ENCODE results near the gene HSPG2.

HSPG2 gene

GRCh38 chr1:21837476-21837875 lies 99.6 kb downstream of the HSPG2 start:
- DNase-seq = no peak
- ChIA-PET POLR2A (no interaction called here), CTCF (interaction anchor here (2.2 kb wide), 1 partner anchor 12 kb away, joined by 5 read pairs; no protein-coding TSS in a partner anchor)
- no peaks in the 10 kb centered on the region for H3K4me1 ChIP-seq (ENCODE audit: control extremely low read depth in 1 of 4, control insufficient read depth in 4 of 4, insufficient read depth in 4 of 4, low read length in 3 of 4)
- H3K27me3 ChIP-seq (replicated peaks in 2 of 5; ENCODE audit: control insufficient read depth in 4 of 5, insufficient read depth in 5 of 5, low read length in 4 of 5) = no peaks in the 10 kb centered on the region
- WGBS (ENCODE audit: insufficient coverage) = 95% methylated on average over 7 of the region's 10 CpGs
- no peak overlapping the region for H3K4me3 ChIP-seq (ENCODE audit: control insufficient read depth in 1 of 7, extremely low read depth in 1 of 7, insufficient read depth in 4 of 7, low read depth in 2 of 7, low read length in 6 of 7)
- no peak overlapping the region for H3K27ac ChIP-seq (ENCODE audit: insufficient read depth in 1 of 2, low read depth in 1 of 2, low read length in 2 of 2, poor library complexity in 1 of 2, severe bottlenecking in 2 of 2)
- peaks cover 4 to 78% (median 47%) of the 10 kb centered on the region in 4 experiments for H3K36me3 ChIP-seq (ENCODE audit: control insufficient read depth in 4 of 4, insufficient read depth in 4 of 4, low read length in 3 of 4)
- peaks cover 0 to 23% (median 21%) of the 10 kb centered on the region in 5 experiments for H3K9me3 ChIP-seq (ENCODE audit: control extremely low read depth in 1 of 5, control insufficient read depth in 4 of 5, insufficient read depth in 2 of 5, low read depth in 1 of 5, low read length in 4 of 5)

GRCh38 chr1:21836729-21837128 lies 100.4 kb downstream of the HSPG2 start:
- peaks cover 4 to 78% (median 48%) of the 10 kb centered on the region in 4 experiments for H3K36me3 ChIP-seq (ENCODE audit: control insufficient read depth in 4 of 4, insufficient read depth in 4 of 4, low read length in 3 of 4)
- no peak for DNase-seq
- no peak overlapping the region for H3K27ac ChIP-seq (ENCODE audit: insufficient read depth in 1 of 2, low read depth in 1 of 2, low read length in 2 of 2, poor library complexity in 1 of 2, severe bottlenecking in 2 of 2)
- CTCF ChIA-PET = interaction anchor here (2.2 kb wide), 1 partner anchor 11 kb away, joined by 5 read pairs; no protein-coding TSS in a partner anchor
- POLR2A ChIA-PET = interaction anchor here (0.6 kb wide), 1 partner anchor 53 kb away, joined by 5 read pairs; no protein-coding TSS in a partner anchor
- no peak overlapping the region for H3K4me3 ChIP-seq (ENCODE audit: control insufficient read depth in 1 of 7, extremely low read depth in 1 of 7, insufficient read depth in 4 of 7, low read depth in 2 of 7, low read length in 6 of 7)
- peaks cover 0 to 23% (median 21%) of the 10 kb centered on the region in 5 experiments for H3K9me3 ChIP-seq (ENCODE audit: control extremely low read depth in 1 of 5, control insufficient read depth in 4 of 5, insufficient read depth in 2 of 5, low read depth in 1 of 5, low read length in 4 of 5)
- H3K4me1 ChIP-seq (ENCODE audit: control extremely low read depth in 1 of 4, control insufficient read depth in 4 of 4, insufficient read depth in 4 of 4, low read length in 3 of 4) = no peaks in the 10 kb centered on the region
- H3K27me3 ChIP-seq (replicated peaks in 2 of 5; ENCODE audit: control insufficient read depth in 4 of 5, insufficient read depth in 5 of 5, low read length in 4 of 5) = no peaks in the 10 kb centered on the region
- WGBS (ENCODE audit: insufficient coverage) = 100% methylated on average over 10 of the region's 13 CpGs

DNA sequence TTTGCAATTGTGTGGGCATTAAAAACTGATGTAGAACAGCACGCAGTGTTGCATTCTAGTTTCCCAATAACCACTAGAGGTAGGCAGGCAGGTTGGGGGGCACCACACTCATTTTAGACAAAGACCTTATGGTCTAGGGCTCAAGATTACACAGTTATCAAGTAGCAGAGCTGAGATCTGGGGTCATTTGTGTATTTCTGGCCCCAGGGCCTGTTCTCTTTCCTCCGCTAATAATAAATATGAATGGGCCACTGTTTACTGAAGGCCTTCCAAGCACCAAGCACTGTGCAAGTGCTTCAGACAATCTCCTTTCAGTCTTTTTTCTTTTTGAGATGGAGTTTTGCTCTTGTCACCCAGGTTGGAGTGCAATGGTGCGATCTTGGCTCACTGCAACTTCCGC lies 101.1 kb downstream of the HSPG2 start:
- CTCF ChIA-PET = no interaction called here
- Histone ChIP-seq H3K36me3 (ENCODE audit: control insufficient read depth in 4 of 4, insufficient read depth in 4 of 4, low read length in 3 of 4) (peaks cover 4 to 78% (median 48%) of the 10 kb centered on the region in 4 experiments), H3K9me3 (ENCODE audit: control extremely low read depth in 1 of 5, control insufficient read depth in 4 of 5, insufficient read depth in 2 of 5, low read depth in 1 of 5, low read length in 4 of 5) (peaks cover 0 to 23% (median 21%) of the 10 kb centered on the region in 5 experiments), H3K27me3 (replicated peaks in 2 of 5; ENCODE audit: control insufficient read depth in 4 of 5, insufficient read depth in 5 of 5, low read length in 4 of 5) (no peaks in the 10 kb centered on the region), H3K4me3 (ENCODE audit: control insufficient read depth in 1 of 7, extremely low read depth in 1 of 7, insufficient read depth in 4 of 7, low read depth in 2 of 7, low read length in 6 of 7) (no peak overlapping the region), H3K4me1 (ENCODE audit: control extremely low read depth in 1 of 4, control insufficient read depth in 4 of 4, insufficient read depth in 4 of 4, low read length in 3 of 4) (no peaks in the 10 kb centered on the region), H3K27ac (ENCODE audit: insufficient read depth in 1 of 2, low read depth in 1 of 2, low read length in 2 of 2, poor library complexity in 1 of 2, severe bottlenecking in 2 of 2) (no peak overlapping the region)
- WGBS (ENCODE audit: insufficient coverage) = 100% methylated on average over 2 of the region's 4 CpGs
- no peak for DNase-seq
- POLR2A ChIA-PET = no interaction called here

DNA sequence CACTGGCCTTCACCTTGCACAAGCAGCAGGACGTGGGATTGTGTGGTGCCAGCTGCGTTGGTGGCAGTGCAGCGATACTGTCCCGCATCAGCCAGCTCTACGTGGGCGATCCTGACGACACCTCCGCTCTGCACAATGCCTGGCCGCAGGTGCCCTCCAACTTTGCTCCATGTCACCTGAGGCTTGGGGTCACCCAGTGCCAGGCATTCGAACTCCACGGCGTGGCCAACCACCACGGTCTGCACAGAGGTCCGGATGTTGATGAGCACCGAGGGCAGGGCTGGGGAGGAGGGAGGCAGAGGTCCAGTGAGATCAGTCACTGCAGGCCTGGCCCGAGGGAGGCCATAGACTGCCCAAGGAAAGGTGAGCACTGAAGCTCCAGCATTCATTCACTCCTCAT lies 102.4 kb downstream of the HSPG2 start:
- Histone ChIP-seq H3K27ac (ENCODE audit: insufficient read depth in 1 of 2, low read depth in 1 of 2, low read length in 2 of 2, poor library complexity in 1 of 2, severe bottlenecking in 2 of 2) (no peak overlapping the region), H3K27me3 (replicated peaks in 2 of 5; ENCODE audit: control insufficient read depth in 4 of 5, insufficient read depth in 5 of 5, low read length in 4 of 5) (no peaks in the 10 kb centered on the region), H3K9me3 (ENCODE audit: control extremely low read depth in 1 of 5, control insufficient read depth in 4 of 5, insufficient read depth in 2 of 5, low read depth in 1 of 5, low read length in 4 of 5) (peaks cover 0 to 23% (median 21%) of the 10 kb centered on the region in 5 experiments), H3K36me3 (ENCODE audit: control insufficient read depth in 4 of 4, insufficient read depth in 4 of 4, low read length in 3 of 4) (peaks cover 4 to 83% (median 47%) of the 10 kb centered on the region in 4 experiments), H3K4me1 (ENCODE audit: control extremely low read depth in 1 of 4, control insufficient read depth in 4 of 4, insufficient read depth in 4 of 4, low read length in 3 of 4) (no peaks in the 10 kb centered on the region), H3K4me3 (ENCODE audit: control insufficient read depth in 1 of 7, extremely low read depth in 1 of 7, insufficient read depth in 4 of 7, low read depth in 2 of 7, low read length in 6 of 7) (no peak overlapping the region)
- WGBS (ENCODE audit: insufficient coverage) = 97% methylated on average over 10 of the region's 16 CpGs
- ChIA-PET CTCF (no interaction called here), POLR2A (no interaction called here)
- no peak for DNase-seq

DNA sequence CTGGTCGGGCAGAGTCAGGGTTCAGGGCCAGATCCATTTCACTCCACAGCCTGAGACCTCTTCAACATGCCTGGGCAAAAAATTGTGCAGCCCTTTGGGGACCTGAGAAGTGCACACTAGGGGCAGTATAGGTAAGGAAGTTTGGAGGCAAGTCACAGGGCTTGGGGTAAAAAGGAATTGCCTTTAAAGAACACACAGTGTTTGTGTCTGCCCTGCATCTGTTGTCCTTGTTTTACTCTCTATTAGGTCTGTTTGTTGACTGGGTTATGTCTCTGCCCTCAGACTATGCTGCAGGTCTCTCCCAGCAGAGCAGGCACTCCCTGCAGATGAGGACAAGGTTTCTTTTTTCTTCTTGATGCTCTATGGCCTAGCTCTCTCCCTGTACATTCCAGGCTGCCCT lies 103.0 kb downstream of the HSPG2 start:
- H3K27ac ChIP-seq (ENCODE audit: insufficient read depth in 1 of 2, low read depth in 1 of 2, low read length in 2 of 2, poor library complexity in 1 of 2, severe bottlenecking in 2 of 2) = no peak overlapping the region
- H3K9me3 ChIP-seq (ENCODE audit: control extremely low read depth in 1 of 5, control insufficient read depth in 4 of 5, insufficient read depth in 2 of 5, low read depth in 1 of 5, low read length in 4 of 5) = peaks cover 0 to 23% (median 21%) of the 10 kb centered on the region in 5 experiments
- no peaks in the 10 kb centered on the region for H3K27me3 ChIP-seq (replicated peaks in 2 of 5; ENCODE audit: control insufficient read depth in 4 of 5, insufficient read depth in 5 of 5, low read length in 4 of 5)
- no peak overlapping the region for H3K4me3 ChIP-seq (ENCODE audit: control insufficient read depth in 1 of 7, extremely low read depth in 1 of 7, insufficient read depth in 4 of 7, low read depth in 2 of 7, low read length in 6 of 7)
- H3K36me3 ChIP-seq (ENCODE audit: control insufficient read depth in 4 of 4, insufficient read depth in 4 of 4, low read length in 3 of 4) = peaks cover 4 to 83% (median 47%) of the 10 kb centered on the region in 4 experiments
- 100% methylated on average over 1 of the region's 1 CpG for WGBS (ENCODE audit: insufficient coverage)
- no peaks in the 10 kb centered on the region for H3K4me1 ChIP-seq (ENCODE audit: control extremely low read depth in 1 of 4, control insufficient read depth in 4 of 4, insufficient read depth in 4 of 4, low read length in 3 of 4)
- CTCF ChIA-PET = no interaction called here
- POLR2A ChIA-PET = no interaction called here
- DNase-seq = no peak

GRCh38 chr1:21833392-21833976 lies 103.6 kb downstream of the HSPG2 start:
- 86% methylated on average over 9 of the region's 11 CpGs for WGBS (ENCODE audit: insufficient coverage)
- Histone ChIP-seq H3K4me1 (ENCODE audit: control extremely low read depth in 1 of 4, control insufficient read depth in 4 of 4, insufficient read depth in 4 of 4, low read length in 3 of 4) (no peaks in the 10 kb centered on the region), H3K9me3 (ENCODE audit: control extremely low read depth in 1 of 5, control insufficient read depth in 4 of 5, insufficient read depth in 2 of 5, low read depth in 1 of 5, low read length in 4 of 5) (peaks cover 0 to 23% (median 21%) of the 10 kb centered on the region in 5 experiments), H3K27me3 (replicated peaks in 2 of 5; ENCODE audit: control insufficient read depth in 4 of 5, insufficient read depth in 5 of 5, low read length in 4 of 5) (no peaks in the 10 kb centered on the region), H3K27ac (ENCODE audit: insufficient read depth in 1 of 2, low read depth in 1 of 2, low read length in 2 of 2, poor library complexity in 1 of 2, severe bottlenecking in 2 of 2) (no peak overlapping the region), H3K36me3 (ENCODE audit: control insufficient read depth in 4 of 4, insufficient read depth in 4 of 4, low read length in 3 of 4) (peaks cover 4 to 82% (median 48%) of the 10 kb centered on the region in 4 experiments), H3K4me3 (ENCODE audit: control insufficient read depth in 1 of 7, extremely low read depth in 1 of 7, insufficient read depth in 4 of 7, low read depth in 2 of 7, low read length in 6 of 7) (no peak overlapping the region)
- CTCF ChIA-PET = no interaction called here
- no peak for DNase-seq
- POLR2A ChIA-PET = no interaction called here

DNA sequence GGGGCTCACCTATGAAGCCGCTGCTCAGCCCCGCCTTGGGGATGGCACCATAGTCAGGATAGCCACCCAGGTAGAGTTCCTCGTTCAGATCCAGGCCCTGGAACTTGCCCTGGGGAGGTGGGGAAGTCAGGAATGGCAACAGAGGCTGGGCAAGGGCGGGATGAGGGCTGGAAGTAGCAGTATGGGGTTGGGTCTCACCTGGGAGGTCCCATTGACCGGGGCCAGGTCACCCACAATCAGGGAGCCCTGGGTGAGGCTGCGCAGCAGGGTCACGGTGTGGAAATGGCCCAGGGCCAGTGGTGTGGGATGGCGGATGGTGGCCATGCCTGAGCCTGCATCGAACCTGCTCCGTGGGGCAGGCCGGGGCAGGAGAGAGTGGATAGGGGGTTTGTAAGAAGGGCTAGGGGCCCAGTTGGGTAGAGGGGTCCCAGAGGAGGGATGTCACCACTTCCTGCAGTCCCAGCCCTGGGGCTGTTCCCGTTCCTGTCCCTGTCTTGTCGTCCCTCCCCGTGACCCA lies 105.6 kb downstream of the HSPG2 start:
- DNase-seq = no peak
- H3K27ac ChIP-seq (ENCODE audit: insufficient read depth in 1 of 2, low read depth in 1 of 2, low read length in 2 of 2, poor library complexity in 1 of 2, severe bottlenecking in 2 of 2) = no peak overlapping the region
- no peaks in the 10 kb centered on the region for H3K4me1 ChIP-seq (ENCODE audit: control extremely low read depth in 1 of 4, control insufficient read depth in 4 of 4, insufficient read depth in 4 of 4, low read length in 3 of 4)
- ChIA-PET POLR2A (no interaction called here), CTCF (no interaction called here)
- peaks cover 4 to 85% (median 55%) of the 10 kb centered on the region in 4 experiments for H3K36me3 ChIP-seq (ENCODE audit: control insufficient read depth in 4 of 4, insufficient read depth in 4 of 4, low read length in 3 of 4)
- peaks cover 0 to 23% (median 21%) of the 10 kb centered on the region in 5 experiments for H3K9me3 ChIP-seq (ENCODE audit: control extremely low read depth in 1 of 5, control insufficient read depth in 4 of 5, insufficient read depth in 2 of 5, low read depth in 1 of 5, low read length in 4 of 5)
- 96% methylated on average over 13 of the region's 14 CpGs for WGBS (ENCODE audit: insufficient coverage)
- H3K4me3 ChIP-seq (ENCODE audit: control insufficient read depth in 1 of 7, extremely low read depth in 1 of 7, insufficient read depth in 4 of 7, low read depth in 2 of 7, low read length in 6 of 7) = no peak overlapping the region
- H3K27me3 ChIP-seq (replicated peaks in 2 of 5; ENCODE audit: control insufficient read depth in 4 of 5, insufficient read depth in 5 of 5, low read length in 4 of 5) = no peaks in the 10 kb centered on the region
